ENCODE measurements around the gene CENPW. TPM values are rescaled to one million over a fixed set of nuclear protein-coding genes. Genes with fewer than 3 reads are reported as not detected.
A peak's percentile ranks its signal among the peaks of the same experiment; 100 is the strongest.

CENPW gene
- total RNA-seq (1 to 10 TPM in 8 of 9 donors, not detected in 1; 1.1 to 9.1 (median 4.5) TPM), polyA plus RNA-seq (10 to 100 TPM in 1 of 3 donors, 1 to 10 TPM in 2; 4.3 to 11.5 (median 9.8) TPM)
- long read RNA-seq, donor 1, transcript CENPW-203 (3 exons, 750 nt): major isoform, 11 of 11 reads
- long read RNA-seq, donor 1, partial matches to known transcripts: 0 of 11 reads
- long read RNA-seq, donor 1, other reads (novel, unspliced or antisense): 0 of 11 reads
- long read RNA-seq, donor 2: 0 reads
- long read RNA-seq, donor 3, partial matches to known transcripts: 0 of 1 reads
- long read RNA-seq, donor 3, other reads (novel, unspliced or antisense): 0 of 1 reads
- long read RNA-seq, donor 4, partial matches to known transcripts: 0 of 4 reads
- long read RNA-seq, donor 4, other reads (novel, unspliced or antisense): 0 of 4 reads
- long read RNA-seq, donor 5, partial matches to known transcripts: 0 of 4 reads
- long read RNA-seq, donor 5, other reads (novel, unspliced or antisense): 0 of 4 reads
- long read RNA-seq, donor 6, transcript CENPW-203 (3 exons, 750 nt): major isoform, 5 of 7 reads
- long read RNA-seq, donor 6, partial matches to known transcripts: 0 of 7 reads
- long read RNA-seq, donor 6, other reads (novel, unspliced or antisense): 1 of 7 reads
- long read RNA-seq, donor 7, transcript CENPW-203 (3 exons, 750 nt): major isoform, 9 of 9 reads
- long read RNA-seq, donor 7, partial matches to known transcripts: 0 of 9 reads
- long read RNA-seq, donor 7, other reads (novel, unspliced or antisense): 0 of 9 reads
- long read RNA-seq, donor 8, transcript CENPW-203 (3 exons, 750 nt): major isoform, 9 of 9 reads
- long read RNA-seq, donor 8, partial matches to known transcripts: 0 of 9 reads
- long read RNA-seq, donor 8, other reads (novel, unspliced or antisense): 0 of 9 reads
- long read RNA-seq, donor 9, transcript CENPW-203 (3 exons, 750 nt): major isoform, 8 of 8 reads
- long read RNA-seq, donor 9, partial matches to known transcripts: 0 of 8 reads
- long read RNA-seq, donor 9, other reads (novel, unspliced or antisense): 0 of 8 reads
- long read RNA-seq, donor 10, transcript CENPW-203 (3 exons, 750 nt): major isoform, 5 of 5 reads
- long read RNA-seq, donor 10, partial matches to known transcripts: 0 of 5 reads
- long read RNA-seq, donor 10, other reads (novel, unspliced or antisense): 0 of 5 reads

- H3K36me3 ChIP-seq (replicated peaks in 1 of 2): no peaks in the 10 kb centered on the region
- WGBS, 4 donors: 2 to 6% (median 4%) methylated on average over 14 to 46 of the region's 46 CpGs
- TF ChIP-seq CTCF (IDR thresholded peaks at IDR 0.05): no peak
- peak in 1 of 2 donors; percentile 10 for TF ChIP-seq POLR2A (IDR thresholded peaks at IDR 0.05)
- peak within 1 kb of the TSS in 3 of 4 donors; percentile 2 to 75 (median 38) for H3K4me3 ChIP-seq
- peaks cover 4 to 17% of the 10 kb centered on the region in 2 donors for H3K4me1 ChIP-seq (replicated peaks in 1 of 2)
- intact Hi-C loops (cut with DNase I): no loop called here
- H3K9me3 ChIP-seq (replicated peaks in 1 of 3): no peaks in the 10 kb centered on the region
- DNase-seq: peak; percentile 85 to 98 (median 91)
- no peaks in the 10 kb centered on the region for H3K27me3 ChIP-seq
- peak within 1 kb of the TSS in 2 of 5 donors; percentile 23 to 53 for H3K27ac ChIP-seq
Measured at GRCh38 chr6:126339796-126340609, at the start of gene CENPW. TSS of gene CENPW (plus strand) at chr6:126340115. CDS start at chr6:126340274, 159 bp downstream.

GRCh38 chr6:126293891-126294524 lies 45.9 kb upstream of the CENPW start:
- DNase-seq: peak in 1 of 7 donors; percentile 12
- H3K4me1 ChIP-seq (replicated peaks in 1 of 2): no peaks in the 10 kb centered on the region
- H3K9me3 ChIP-seq (replicated peaks in 1 of 3): no peaks in the 10 kb centered on the region
- no peak overlapping the region for H3K27ac ChIP-seq
- intact Hi-C loops (cut with DNase I): no loop called here
- TF ChIP-seq POLR2A (IDR thresholded peaks at IDR 0.05) (no peak), CTCF (IDR thresholded peaks at IDR 0.05) (no peak)
- no peaks in the 10 kb centered on the region for H3K27me3 ChIP-seq
- H3K36me3 ChIP-seq (replicated peaks in 1 of 2): no peaks in the 10 kb centered on the region
- H3K4me3 ChIP-seq: no peak overlapping the region

GRCh38 chr6:126300126-126300525 lies 39.8 kb upstream of the CENPW start:
- no peaks in the 10 kb centered on the region for H3K27me3 ChIP-seq
- 64 to 72% (median 71%) methylated on average over 3 of the region's 3 CpGs for WGBS, 4 donors
- H3K27ac ChIP-seq: no peak overlapping the region
- no peaks in the 10 kb centered on the region for H3K4me1 ChIP-seq (replicated peaks in 1 of 2)
- no peak for TF ChIP-seq POLR2A (IDR thresholded peaks at IDR 0.05)
- TF ChIP-seq CTCF (IDR thresholded peaks at IDR 0.05): no peak
- no peak overlapping the region for H3K4me3 ChIP-seq
- H3K36me3 ChIP-seq (replicated peaks in 1 of 2): no peaks in the 10 kb centered on the region
- no peaks in the 10 kb centered on the region for H3K9me3 ChIP-seq (replicated peaks in 1 of 3)
- DNase-seq: no peak
- intact Hi-C loops (cut with DNase I): no loop called here

All from adrenal gland (tissue), 19 donors.